GM15510 (cell line): Measurements from ENCODE around the gene IFI44.

Source experiments
- POLR2A ChIP-seq: IDR thresholded peaks from 3 replicates; pipeline ENCODE4 v1.6.1; 2011; ENCODE audit warnings: borderline replicate concordance; ENCODE audit not compliant: insufficient read length; ENCODE audit errors: extremely low read depth

The IFI44 gene

DNA sequence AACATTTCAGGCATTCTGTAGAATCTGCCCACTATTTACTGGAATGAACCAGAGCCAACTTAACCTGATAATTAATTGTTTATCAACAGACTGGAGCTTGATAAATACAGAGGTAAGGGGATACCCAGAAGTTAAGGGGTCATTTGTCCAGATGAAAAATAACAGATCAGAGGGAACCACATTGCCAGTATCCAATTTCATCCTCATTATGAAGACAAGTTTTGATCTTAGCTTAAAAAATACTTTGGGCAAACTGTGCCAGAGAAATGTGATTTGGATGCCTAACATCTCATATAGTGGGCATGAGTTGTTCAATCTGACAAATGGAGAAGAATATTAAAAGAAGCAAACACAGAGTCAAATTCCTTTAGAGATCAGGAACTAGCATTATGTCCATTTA lies 63.7 kb downstream of the IFI44 start:
- no peak for TF ChIP-seq POLR2A
